ENCODE data around the gene TAOK1.

DNA sequence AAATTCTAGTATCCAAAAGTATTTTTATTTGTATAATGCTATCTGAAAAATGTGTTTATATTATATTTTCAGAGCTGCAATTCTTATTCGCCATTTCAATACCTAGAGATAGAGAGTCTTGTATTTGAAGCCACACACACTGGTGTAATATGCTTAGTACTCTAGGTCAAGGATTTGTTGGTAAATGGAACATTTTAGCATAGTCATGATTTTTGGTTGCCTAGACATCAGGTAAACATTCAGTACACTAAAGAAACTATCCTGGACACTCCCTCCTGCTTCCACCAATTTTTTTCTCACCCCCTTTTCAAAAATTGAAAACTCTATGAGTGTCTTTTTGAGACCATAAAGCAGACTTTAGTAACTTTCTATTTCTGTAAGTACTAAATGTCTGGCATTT, 155.9 kb downstream of the TAOK1 start:
- TF ChIP-seq POLR2A (IDR thresholded peaks at IDR 0.05): no peak
- no peak for TF ChIP-seq CTCF (IDR thresholded peaks at IDR 0.05)
